Smooth muscle cell (in vitro differentiated cells): ENCODE measurements around the gene MFAP5. TPM values are rescaled to one million over a fixed set of nuclear protein-coding genes. Genes with fewer than 3 reads are reported as not detected.

Source experiments
- DNase-seq: peaks from one replicate; lab custom pipeline; 2025; ENCODE audit not compliant: unreplicated experiment; lab: John Stamatoyannopoulos, UW
- H2AFZ ChIP-seq: fragments of 200-600 bp; sonication (generic); 2 replicates; pipeline ENCODE4 v1.6.0; 2016; ENCODE audit warnings: antibody characterized with exemption, low read depth, mild to moderate bottlenecking
- H3F3A ChIP-seq: fragments of 200-600 bp; sonication (generic); 2 replicates; pipeline ENCODE4 v1.6.0; 2017; ENCODE audit warnings: antibody characterized with exemption, low read depth
- H3K27ac ChIP-seq: fragments of 200-600 bp; sonication (generic); 2 replicates; pipeline ENCODE4 v1.5.1; 2016; ENCODE audit warnings: low read depth, mild to moderate bottlenecking
- H3K27me3 ChIP-seq: fragments of 200-600 bp; sonication (generic); 2 replicates; pipeline ENCODE4 v1.6.1; 2016; ENCODE audit warnings: low read depth, mild to moderate bottlenecking
- H3K36me3 ChIP-seq: fragments of 200-600 bp; sonication (generic); 2 replicates; pipeline ENCODE4 v1.5.1; 2016; ENCODE audit warnings: low read depth
- H3K4me1 ChIP-seq: fragments of 200-600 bp; sonication (generic); 2 replicates; pipeline ENCODE4 v1.5.1; 2016; ENCODE audit warnings: low read depth
- H3K4me2 ChIP-seq: fragments of 200-600 bp; sonication (generic); 2 replicates; pipeline ENCODE4 v1.6.0; 2016; ENCODE audit warnings: mild to moderate bottlenecking
- H3K4me3 ChIP-seq: fragments of 200-600 bp; sonication (generic); 2 replicates; pipeline ENCODE4 v1.5.1; 2016; ENCODE audit warnings: mild to moderate bottlenecking
- H3K79me2 ChIP-seq: fragments of 200-600 bp; sonication (generic); 2 replicates; pipeline ENCODE4 v1.6.0; 2016; ENCODE audit warnings: low read depth, mild to moderate bottlenecking
- H3K9ac ChIP-seq: fragments of 200-600 bp; sonication (generic); 2 replicates; pipeline ENCODE4 v1.6.0; 2016; ENCODE audit warnings: low read depth
- H3K9me3 ChIP-seq: fragments of 200-600 bp; sonication (generic); replicated peaks from 2 replicates; pipeline ENCODE4 v1.5.1; 2016; ENCODE audit warnings: low read depth
- H4K20me1 ChIP-seq: fragments of 200-600 bp; sonication (generic); 2 replicates; pipeline ENCODE4 v1.6.0; 2016; ENCODE audit warnings: low read depth
- CTCF ChIP-seq: fragments of 200-600 bp; sonication (generic); IDR thresholded peaks from 2 replicates; pipeline ENCODE4 v1.5.1; 2017; ENCODE audit warnings: borderline replicate concordance, mild to moderate bottlenecking, antibody characterized with exemption; ENCODE audit not compliant: insufficient read depth, poor library complexity, severe bottlenecking
- WGBS: methylation state at CpG from one replicate; pipeline ENCODE4 v1.1.7; 2016; ENCODE audit warnings: low lambda C conversion rate; 5-methylcytosine and 5-hydroxymethylcytosine counted together
- polyA plus RNA-seq: library from polyadenylated mRNA; unstranded; fragments of >200 nt; fragmentation: Nextera tagmentation; extraction: Ambion mirVana; gene quantifications from 2 replicates; pipeline ENCODE4 v1.2.1, GENCODE V29; 2016
- total RNA-seq: library from RNA; depleted of rRNA; stranded (reverse); fragments of >200 nt; gene quantifications from 2 replicates; pipeline ENCODE4 v1.2.3, GENCODE V29; 2014

The MFAP5 gene
- total and polyA plus RNA-seq, 2 experiments from 2014 or later = 33.5 to 120 TPM

DNA sequence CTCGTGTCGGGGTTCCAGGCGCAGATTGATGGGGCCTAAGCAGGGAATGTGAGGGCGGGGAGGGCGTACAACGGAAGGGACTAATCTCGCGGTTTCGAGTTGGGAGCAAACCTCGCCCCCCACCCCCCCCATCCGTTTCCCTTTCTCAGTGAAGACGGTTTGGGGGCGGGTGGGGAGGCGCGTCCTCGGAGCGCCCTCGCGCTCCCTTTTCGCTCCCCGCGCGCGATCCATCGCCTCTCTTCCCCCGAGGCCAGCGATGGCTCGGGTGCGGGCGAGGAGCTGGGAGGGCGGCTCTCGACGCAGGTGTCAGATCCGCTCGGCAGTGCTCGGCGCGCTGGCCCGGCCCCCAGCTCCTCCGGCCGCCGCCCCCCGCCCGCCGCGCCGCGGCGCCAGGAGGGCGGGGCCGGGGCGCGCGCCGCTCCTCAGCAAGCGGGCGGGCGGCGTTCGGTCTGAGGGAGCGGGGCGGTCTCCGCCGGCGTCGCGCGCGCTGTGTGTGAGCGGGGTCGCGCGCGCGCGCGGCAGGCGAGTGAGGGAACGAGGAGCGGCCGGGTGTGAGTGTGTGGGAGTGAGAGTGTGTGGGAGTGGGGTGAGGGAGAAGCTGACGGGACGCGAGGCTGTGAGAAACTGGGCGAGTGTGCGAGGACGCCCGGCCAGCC is 35.0 kb upstream of the MFAP5 start, which contains the start of gene RIMKLB:
Gene RIMKLB, plus strand, starts transcription at position 516 of the 656 bp plus-strand sequence. CDS start 15,876 bp downstream, outside the sequence.
- Histone ChIP-seq H3K27me3 (no peaks in the 10 kb centered on the region), H4K20me1 (peaks cover 39% of the 10 kb centered on the region), H3K27ac (peak within 1 kb of the TSS; percentile 94), H3K79me2 (peaks cover 42% of the 10 kb centered on the region), H3K4me3 (peak within 1 kb of the TSS; percentile 99), H3K4me1 (peaks cover 30% of the 10 kb centered on the region), H3K36me3 (no peaks in the 10 kb centered on the region), H3F3A (peaks cover 14% of the 10 kb centered on the region), H3K9me3 (no peaks in the 10 kb centered on the region), H2AFZ (peak within 1 kb of the TSS; percentile 98), H3K4me2 (peak within 1 kb of the TSS; percentile 99), H3K9ac (peak within 1 kb of the TSS; percentile 99)
- WGBS = 2% methylated on average over 18 of the region's 88 CpGs
- TF ChIP-seq CTCF = no peak
- DNase-seq = peak; percentile 57

DNA sequence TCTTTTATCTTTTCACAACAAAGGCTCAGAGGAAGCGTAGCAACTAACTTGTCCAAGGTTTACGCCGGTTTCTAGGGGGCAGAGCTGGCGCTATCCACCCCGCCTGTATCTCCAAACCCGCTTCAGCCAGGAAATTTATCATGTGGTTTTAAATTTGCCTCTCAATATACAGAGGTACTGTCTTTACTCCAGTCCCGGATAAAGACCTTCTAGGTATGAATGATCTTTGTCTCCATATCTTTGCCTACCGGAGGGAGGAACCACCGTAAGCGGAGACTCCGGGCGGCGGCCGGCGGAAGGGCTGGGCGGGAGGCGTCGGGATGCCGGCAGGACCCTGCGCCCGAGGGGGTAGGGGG is 34.5 kb upstream of the MFAP5 start:
- WGBS = 1% methylated on average over 21 of the region's 21 CpGs
- no peak for DNase-seq
- Histone ChIP-seq H3K79me2 (peaks cover 37% of the 10 kb centered on the region), H3K9me3 (no peaks in the 10 kb centered on the region), H3K4me2 (peak overlapping the region; percentile 99), H2AFZ (peak overlapping the region; percentile 98), H3F3A (peaks cover 18% of the 10 kb centered on the region), H3K27me3 (no peaks in the 10 kb centered on the region), H3K9ac (peak overlapping the region; percentile 82), H3K27ac (peak overlapping the region; percentile 85), H3K4me1 (peaks cover 35% of the 10 kb centered on the region), H3K4me3 (peak overlapping the region; percentile 99), H4K20me1 (peaks cover 34% of the 10 kb centered on the region), H3K36me3 (no peaks in the 10 kb centered on the region)
- no peak for TF ChIP-seq CTCF

GRCh38 chr12:8696442-8697090 is 33.9 kb upstream of the MFAP5 start:
- no peaks in the 10 kb centered on the region for H3K9me3 ChIP-seq
- H3K27ac ChIP-seq = peak overlapping the region; percentile 85
- peaks cover 31% of the 10 kb centered on the region for H3K79me2 ChIP-seq
- peak overlapping the region; percentile 99 for H3K4me3 ChIP-seq
- peak overlapping the region; percentile 99 for H3K4me2 ChIP-seq
- peaks cover 29% of the 10 kb centered on the region for H4K20me1 ChIP-seq
- H3F3A ChIP-seq = peaks cover 18% of the 10 kb centered on the region
- peak overlapping the region; percentile 98 for H2AFZ ChIP-seq
- TF ChIP-seq CTCF = no peak
- peaks cover 38% of the 10 kb centered on the region for H3K4me1 ChIP-seq
- peak overlapping the region; percentile 82 for H3K9ac ChIP-seq
- no peak for DNase-seq
- WGBS = 39% methylated on average over 6 of the region's 6 CpGs
- H3K36me3 ChIP-seq = no peaks in the 10 kb centered on the region
- no peaks in the 10 kb centered on the region for H3K27me3 ChIP-seq
